ENCODE data around the gene ATP12A. TPM values are rescaled to one million over a fixed set of nuclear protein-coding genes. Genes with fewer than 3 reads are reported as not detected.

ATP12A gene
- total and polyA plus RNA-seq, 2 of the 8 experiments (the other 6 are each of a cell fraction or from before 2014, with no cell fraction given), result 0.80 to 1.3 TPM

DNA sequence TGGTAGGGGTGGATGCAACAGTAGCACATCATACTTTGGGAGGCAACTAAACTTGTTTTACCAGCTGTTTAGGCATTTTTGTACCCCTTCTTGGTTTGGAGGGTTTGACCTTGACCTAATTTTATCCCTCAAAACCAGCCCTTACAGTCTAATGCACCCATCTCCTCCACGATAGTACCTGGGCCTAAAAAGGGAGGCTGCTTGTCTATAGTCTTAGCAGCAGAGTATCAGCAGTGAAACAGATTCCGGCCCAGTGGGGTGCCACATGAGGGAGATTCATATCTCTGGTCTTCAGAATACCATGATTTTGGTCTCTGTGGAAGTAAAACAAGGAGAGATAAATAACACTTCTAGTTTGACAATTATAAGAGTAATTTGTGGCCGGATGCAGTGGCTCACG, 39.5 kb upstream of the ATP12A start:
- H4K8ac ChIP-seq (ENCODE audit: extremely low read depth, insufficient read depth, low read length), result no peak overlapping the region
- 88% methylated on average over 4 of the region's 4 CpGs; no CpG with 5 or more reads in 1 of the 2 experiments for WGBS, 2 experiments (ENCODE audit: extremely low coverage in 1 of 2, insufficient coverage in 1 of 2, insufficient read length in 1 of 2, insufficient replicate concordance in 2 of 2, low coverage in 1 of 2, low lambda C conversion rate in 2 of 2, missing lambda C conversion rate in 1 of 2)
- H3K56ac ChIP-seq (replicated peaks; ENCODE audit: insufficient read length, low read depth, low read length), result no peak overlapping the region
- no peak overlapping the region for H2BK12ac ChIP-seq (ENCODE audit: low read depth, low read length)
- H4K20me1 ChIP-seq (replicated peaks in 1 of 2; ENCODE audit: control insufficient read depth in 1 of 2, insufficient read depth in 2 of 2, low read length in 2 of 2), result no peaks in the 10 kb centered on the region
- no peak overlapping the region for H2AK5ac ChIP-seq (ENCODE audit: low read depth, low read length)
- no peak overlapping the region for H3K4ac ChIP-seq (replicated peaks; ENCODE audit: insufficient read length, low read depth, low read length)
- DNase-seq (ENCODE audit: low read depth in 1 of 2, low spot score in 2 of 2) (no peak), FAIRE-seq (no peak)
- H2BK15ac ChIP-seq (ENCODE audit: low read length), result no peak overlapping the region
- H3K27ac ChIP-seq (ENCODE audit: low read depth, low read length), result no peak overlapping the region
- H3K4me2 ChIP-seq (ENCODE audit: insufficient read depth in 1 of 2, low read depth in 2 of 2, low read length in 2 of 2), result no peak overlapping the region
- H3K23me2 ChIP-seq (ENCODE audit: low read depth, low read length), result no peaks in the 10 kb centered on the region
- no peaks in the 10 kb centered on the region for H3K36me3 ChIP-seq (ENCODE audit: control insufficient read depth in 2 of 4, insufficient read depth in 4 of 4, low read length in 3 of 4)
- H3K79me2 ChIP-seq (ENCODE audit: control insufficient read depth in 1 of 2, insufficient read depth in 2 of 2, low read length in 2 of 2), result no peaks in the 10 kb centered on the region
- no peak overlapping the region for H4K5ac ChIP-seq (ENCODE audit: insufficient read length, low read depth, low read length)
- POLR2A ChIA-PET (ENCODE audit: partially characterized antibody), result no interaction called here
- H3K18ac ChIP-seq (ENCODE audit: extremely low read depth, low read length), result no peak overlapping the region
- CTCF ChIA-PET (ENCODE audit: partially characterized antibody), result interaction anchor here (0.6 to 2.0 kb wide), 6 partner anchors 9 to 64 kb away, joined by 3 to 6 read pairs (median 4); no protein-coding TSS in a partner anchor
- H2BK20ac ChIP-seq (ENCODE audit: low read length), result no peak overlapping the region
- no peak overlapping the region for H3K4me3 ChIP-seq (ENCODE audit: extremely low read depth in 1 of 4, insufficient read depth in 2 of 4, low read depth in 3 of 4, low read length in 4 of 4)
- H3K14ac ChIP-seq (ENCODE audit: insufficient read length), result no peak overlapping the region
- H4K91ac ChIP-seq (replicated peaks; ENCODE audit: insufficient read length, low read length), result no peak overlapping the region
- no peak overlapping the region for H2AFZ ChIP-seq (ENCODE audit: low read length)
- no peak for TF ChIP-seq JUND (IDR thresholded peaks at IDR 0.05; ENCODE audit: low read length)
- H3K23ac ChIP-seq (ENCODE audit: insufficient read length), result no peak overlapping the region
- no peak overlapping the region for H2BK120ac ChIP-seq (replicated peaks; ENCODE audit: low read depth, low read length)
- H3K9ac ChIP-seq (replicated peaks in 1 of 4; ENCODE audit: extremely low read depth in 1 of 4, low read depth in 3 of 4, low read length in 3 of 4), result no peak overlapping the region
- no peaks in the 10 kb centered on the region; a peak in 1 of 7 replicates for H3K4me1 ChIP-seq (replicated peaks in 1 of 4; ENCODE audit: control insufficient read depth in 3 of 4, insufficient read depth in 4 of 4, low read length in 3 of 4)
- no peaks in the 10 kb centered on the region for H3K27me3 ChIP-seq (replicated peaks in 1 of 4; ENCODE audit: control insufficient read depth in 3 of 4, extremely low read depth in 1 of 4, insufficient read depth in 3 of 4, low read length in 3 of 4)
- H3K79me1 ChIP-seq (ENCODE audit: low read depth, low read length), result no peaks in the 10 kb centered on the region
- H2BK5ac ChIP-seq (ENCODE audit: low read depth, low read length), result no peak overlapping the region
- H3K9me3 ChIP-seq (ENCODE audit: insufficient read depth in 2 of 2, low read depth in 1 of 2, low read length in 1 of 2), result no peaks in the 10 kb centered on the region

Measured in H1 (cell line).